OCI-LY1 (cell line): ENCODE data around the gene COL4A4.

Experiments
- H2AFZ ChIP-seq: fragments of 200-600 bp; sonication (generic), shearing (Covaris generic); 2 replicates; pipeline ENCODE4 v1.6.0; 2014; ENCODE audit warnings: antibody characterized with exemption, mild to moderate bottlenecking, low read length
- H3F3A ChIP-seq: fragments of 200-600 bp; sonication (generic), shearing (Covaris generic); 2 replicates; pipeline ENCODE4 v1.6.0; 2014; ENCODE audit warnings: mild to moderate bottlenecking, antibody characterized with exemption, low read length, moderate library complexity; ENCODE audit not compliant: insufficient read depth
- H3K27ac ChIP-seq: fragments of 200-600 bp; sonication (generic); 2 replicates; pipeline ENCODE4 v1.5.1; 2014; ENCODE audit warnings: low read length, mixed run types, mild to moderate bottlenecking, low read depth; ENCODE audit not compliant: poor library complexity, severe bottlenecking
- H3K27me3 ChIP-seq: fragments of 200-600 bp; sonication (generic); 2 replicates; pipeline ENCODE4 v1.6.0; 2014; ENCODE audit warnings: antibody characterized with exemption, mild to moderate bottlenecking, low read length, moderate library complexity; ENCODE audit not compliant: insufficient read depth
- H3K36me3 ChIP-seq: fragments of 200-600 bp; sonication (generic); 2 replicates; pipeline ENCODE4 v1.6.1; 2014; ENCODE audit warnings: mild to moderate bottlenecking, antibody characterized with exemption, low read length, moderate library complexity, mixed read lengths; ENCODE audit not compliant: insufficient read depth
- H3K4me1 ChIP-seq: fragments of 200-600 bp; sonication (generic); 2 replicates; pipeline ENCODE4 v1.5.1; 2014; ENCODE audit warnings: mild to moderate bottlenecking, low read length, moderate library complexity; ENCODE audit not compliant: insufficient read depth, severe bottlenecking
- H3K4me2 ChIP-seq: fragments of 200-600 bp; sonication (generic), shearing (Covaris generic); 2 replicates; pipeline ENCODE4 v1.6.1; 2014; ENCODE audit warnings: low read length
- H3K4me3 ChIP-seq: fragments of 200-600 bp; sonication (generic); 2 replicates; pipeline ENCODE4 v1.5.1; 2014; ENCODE audit warnings: low read length, low read depth, mild to moderate bottlenecking, mixed read lengths; ENCODE audit not compliant: poor library complexity, severe bottlenecking
- H3K79me2 ChIP-seq: fragments of 200-600 bp; shearing (Covaris generic); 2 replicates; pipeline ENCODE4 v1.6.1; 2016; ENCODE audit warnings: mixed run types, low read length, mixed read lengths; ENCODE audit not compliant: insufficient read depth
- H3K9ac ChIP-seq: fragments of 200-600 bp; sonication (generic), shearing (Covaris generic); 2 replicates; pipeline ENCODE4 v1.6.1; 2014; ENCODE audit warnings: mild to moderate bottlenecking, low read length, mixed read lengths
- H3K9me2 ChIP-seq: fragments of 200-600 bp; sonication (generic), shearing (Covaris generic); 2 replicates; pipeline ENCODE4 v1.6.1; 2014; ENCODE audit warnings: low read depth, mild to moderate bottlenecking, low read length, mixed read lengths
- H3K9me3 ChIP-seq: fragments of 200-600 bp; shearing (Covaris generic); 2 replicates; pipeline ENCODE4 v1.6.1; 2014; ENCODE audit warnings: low read length, mixed read lengths
- H4K20me1 ChIP-seq: fragments of 200-600 bp; sonication (generic), shearing (Covaris generic); 2 replicates; pipeline ENCODE4 v1.6.0; 2016; ENCODE audit warnings: mild to moderate bottlenecking, low read length; ENCODE audit not compliant: insufficient read depth
- CTCF ChIP-seq: fragments of 200-600 bp; sonication (generic), shearing (Covaris generic); IDR thresholded peaks from 2 replicates; pipeline ENCODE4 v1.5.1; 2017; ENCODE audit warnings: mild to moderate bottlenecking, antibody characterized with exemption, low read length, moderate library complexity, mixed read lengths
- EZH2 ChIP-seq: fragments of 200-600 bp; sonication (generic), shearing (Covaris generic); IDR thresholded peaks from 2 replicates; pipeline ENCODE4 v1.8.0; 2017; ENCODE audit warnings: borderline replicate concordance, mixed run types, mild to moderate bottlenecking, antibody characterized with exemption, low read length, moderate library complexity, mixed read lengths

Gene COL4A4

GRCh38 chr2:227191367-227191766 is 27.4 kb upstream of the COL4A4 start:
- H3K9ac ChIP-seq: no peak overlapping the region
- no peak overlapping the region for H2AFZ ChIP-seq
- H3K9me3 ChIP-seq: no peaks in the 10 kb centered on the region
- peaks cover 8% of the 10 kb centered on the region for H3K4me1 ChIP-seq
- peaks cover 7% of the 10 kb centered on the region; the same call in 1 of the 2 replicates for H3K79me2 ChIP-seq
- TF ChIP-seq CTCF (no peak), EZH2 (no peak)
- no peaks in the 10 kb centered on the region for H3K9me2 ChIP-seq
- H3K27ac ChIP-seq: no peak overlapping the region
- H3K4me3 ChIP-seq: no peak overlapping the region
- H3K36me3 ChIP-seq: peaks cover 6% of the 10 kb centered on the region; the same call in 1 of the 2 replicates
- no peaks in the 10 kb centered on the region for H3K27me3 ChIP-seq
- no peaks in the 10 kb centered on the region for H4K20me1 ChIP-seq
- no peak overlapping the region for H3K4me2 ChIP-seq
- H3F3A ChIP-seq: no peaks in the 10 kb centered on the region

- Histone ChIP-seq H3K36me3 (peaks cover 8% of the 10 kb centered on the region; the same call in 1 of the 2 replicates), H3F3A (no peaks in the 10 kb centered on the region), H3K4me3 (no peak overlapping the region), H3K4me2 (no peak overlapping the region), H3K27ac (no peak overlapping the region), H3K79me2 (peaks cover 11% of the 10 kb centered on the region; the same call in 1 of the 2 replicates), H3K4me1 (peaks cover 13% of the 10 kb centered on the region), H3K9me3 (no peaks in the 10 kb centered on the region), H2AFZ (no peak overlapping the region), H3K9me2 (no peaks in the 10 kb centered on the region), H3K9ac (no peak overlapping the region), H4K20me1 (no peaks in the 10 kb centered on the region), H3K27me3 (no peaks in the 10 kb centered on the region)
- TF ChIP-seq EZH2 (no peak), CTCF (no peak)
Observed at GRCh38 chr2:227188292-227188691, 24.3 kb upstream of the COL4A4 start.

GRCh38 chr2:227186751-227187150 is 22.7 kb upstream of the COL4A4 start:
- H3K4me1 ChIP-seq: peaks cover 13% of the 10 kb centered on the region
- no peak overlapping the region for H3K9ac ChIP-seq
- no peak overlapping the region for H3K4me2 ChIP-seq
- H3K27ac ChIP-seq: no peak overlapping the region
- H4K20me1 ChIP-seq: no peaks in the 10 kb centered on the region
- H2AFZ ChIP-seq: no peak overlapping the region
- H3K9me3 ChIP-seq: no peaks in the 10 kb centered on the region
- no peaks in the 10 kb centered on the region for H3K9me2 ChIP-seq
- TF ChIP-seq EZH2 (no peak), CTCF (no peak)
- H3K4me3 ChIP-seq: no peak overlapping the region
- H3K79me2 ChIP-seq: peaks cover 11% of the 10 kb centered on the region; the same call in 1 of the 2 replicates
- H3F3A ChIP-seq: no peaks in the 10 kb centered on the region
- peaks cover 8% of the 10 kb centered on the region; the same call in 1 of the 2 replicates for H3K36me3 ChIP-seq
- H3K27me3 ChIP-seq: no peaks in the 10 kb centered on the region
